ENCODE measurements around the gene SLC25A10.

SLC25A10 gene

DNA sequence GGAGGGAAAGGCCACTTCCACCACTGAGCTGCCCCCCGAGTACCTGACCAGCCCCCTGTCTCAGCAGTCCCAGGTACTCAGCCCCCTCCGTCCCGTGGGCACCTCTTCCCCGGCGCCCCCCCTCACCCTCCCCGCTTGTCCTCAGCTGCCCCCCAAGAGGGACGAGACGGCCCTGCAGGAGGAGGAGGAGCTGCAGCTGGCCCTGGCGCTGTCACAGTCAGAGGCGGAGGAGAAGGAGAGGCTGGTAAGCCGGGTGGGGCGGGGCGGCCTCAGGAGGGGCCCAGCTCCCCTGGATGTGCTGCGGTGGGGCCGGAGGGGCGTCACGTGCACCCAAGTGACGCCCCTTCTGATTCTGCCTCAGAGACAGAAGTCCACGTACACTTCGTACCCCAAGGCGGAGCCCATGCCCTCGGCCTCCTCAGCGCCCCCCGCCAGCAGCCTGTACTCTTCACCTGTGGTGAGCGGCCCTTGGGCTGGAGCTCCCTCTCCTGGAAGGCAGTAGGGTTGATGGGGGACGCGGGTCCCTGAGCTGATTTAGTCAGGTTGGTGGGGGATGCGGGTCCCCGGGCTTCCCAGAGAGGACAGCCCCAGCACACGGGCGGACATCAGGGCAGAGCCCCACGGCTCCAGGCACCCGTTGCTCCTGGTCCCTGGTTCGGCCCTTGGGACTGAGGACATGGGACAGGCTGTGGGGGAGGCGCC is 18.4 kb upstream of the SLC25A10 start:
- TF ChIP-seq, protein P1, sequence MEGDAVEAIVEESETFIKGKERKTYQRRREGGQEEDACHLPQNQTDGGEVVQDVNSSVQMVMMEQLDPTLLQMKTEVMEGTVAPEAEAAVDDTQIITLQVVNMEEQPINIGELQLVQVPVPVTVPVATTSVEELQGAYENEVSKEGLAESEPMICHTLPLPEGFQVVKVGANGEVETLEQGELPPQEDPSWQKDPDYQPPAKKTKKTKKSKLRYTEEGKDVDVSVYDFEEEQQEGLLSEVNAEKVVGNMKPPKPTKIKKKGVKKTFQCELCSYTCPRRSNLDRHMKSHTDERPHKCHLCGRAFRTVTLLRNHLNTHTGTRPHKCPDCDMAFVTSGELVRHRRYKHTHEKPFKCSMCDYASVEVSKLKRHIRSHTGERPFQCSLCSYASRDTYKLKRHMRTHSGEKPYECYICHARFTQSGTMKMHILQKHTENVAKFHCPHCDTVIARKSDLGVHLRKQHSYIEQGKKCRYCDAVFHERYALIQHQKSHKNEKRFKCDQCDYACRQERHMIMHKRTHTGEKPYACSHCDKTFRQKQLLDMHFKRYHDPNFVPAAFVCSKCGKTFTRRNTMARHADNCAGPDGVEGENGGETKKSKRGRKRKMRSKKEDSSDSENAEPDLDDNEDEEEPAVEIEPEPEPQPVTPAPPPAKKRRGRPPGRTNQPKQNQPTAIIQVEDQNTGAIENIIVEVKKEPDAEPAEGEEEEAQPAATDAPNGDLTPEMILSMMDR (IDR thresholded peaks at IDR 0.05; ENCODE audit: low read depth, low read length) = no peak
- no peak for DNase-seq (ENCODE audit: low read depth in 2 of 2)
- no peak overlapping the region for H3K4me3 ChIP-seq (replicated peaks in 1 of 2; ENCODE audit: low read depth in 2 of 2, low read length in 2 of 2)

DNA sequence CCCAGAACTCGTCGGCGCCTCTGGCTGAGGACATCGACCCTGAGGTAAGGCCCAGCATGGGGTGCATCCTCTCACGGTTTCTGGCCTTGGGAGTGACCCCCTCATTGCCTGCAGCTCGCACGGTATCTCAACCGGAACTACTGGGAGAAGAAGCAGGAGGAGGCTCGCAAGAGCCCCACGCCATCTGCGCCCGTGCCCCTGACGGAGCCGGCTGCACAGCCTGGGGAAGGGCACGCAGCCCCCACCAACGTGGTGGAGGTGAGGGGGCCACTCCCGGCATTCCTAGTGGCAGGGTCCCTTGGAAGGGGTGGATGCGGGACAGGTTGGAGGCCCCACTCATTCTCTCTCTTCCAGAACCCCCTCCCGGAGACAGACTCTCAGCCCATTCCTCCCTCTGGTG is 17.3 kb upstream of the SLC25A10 start:
- TF ChIP-seq, protein P1 (IDR thresholded peaks at IDR 0.05; ENCODE audit: low read depth, low read length) = no peak
- no peak overlapping the region for H3K4me3 ChIP-seq (replicated peaks in 1 of 2; ENCODE audit: low read depth in 2 of 2, low read length in 2 of 2)
- no peak for DNase-seq (ENCODE audit: low read depth in 2 of 2)

DNA sequence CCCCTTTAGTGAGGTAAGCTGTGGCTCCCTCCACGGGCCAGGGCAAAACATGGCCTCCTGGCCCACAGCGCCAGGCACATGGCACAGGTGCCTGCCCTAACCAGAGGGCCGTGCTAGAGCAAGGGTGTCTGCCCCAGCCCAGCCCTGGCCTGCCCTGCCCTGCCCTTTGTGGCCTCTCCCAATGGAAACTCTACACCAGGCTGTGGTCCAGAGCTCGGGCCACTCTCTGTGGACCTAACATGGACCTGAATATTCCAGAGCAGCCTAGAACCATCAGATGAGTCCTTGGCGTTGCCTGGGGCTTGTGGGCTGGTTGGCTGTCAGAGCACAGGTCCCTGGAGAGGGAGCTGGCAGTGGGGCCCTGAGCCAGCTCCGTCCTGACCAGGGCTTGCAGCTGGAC is 16.9 kb upstream of the SLC25A10 start:
- no peak for DNase-seq (ENCODE audit: low read depth in 2 of 2)
- TF ChIP-seq, protein P1 (IDR thresholded peaks at IDR 0.05; ENCODE audit: low read depth, low read length) = no peak
- no peak overlapping the region for H3K4me3 ChIP-seq (replicated peaks in 1 of 2; ENCODE audit: low read depth in 2 of 2, low read length in 2 of 2)

DNA sequence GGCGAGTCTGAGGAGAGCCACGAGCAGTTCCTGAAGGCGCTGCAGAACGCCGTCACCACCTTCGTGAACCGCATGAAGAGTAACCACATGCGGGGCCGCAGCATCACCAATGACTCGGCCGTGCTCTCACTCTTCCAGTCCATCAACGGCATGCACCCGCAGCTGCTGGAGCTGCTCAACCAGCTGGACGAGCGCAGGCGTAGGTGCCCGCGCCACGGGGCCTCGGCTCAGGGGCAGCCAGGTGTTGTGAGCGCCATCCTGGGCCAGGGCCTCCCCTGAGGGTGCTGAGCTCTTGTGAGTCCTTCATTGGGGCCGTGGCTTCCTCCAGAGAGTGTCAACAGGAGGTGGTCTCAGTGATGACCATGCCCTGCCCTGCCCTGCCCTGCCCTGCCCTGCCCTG is 16.3 kb upstream of the SLC25A10 start:
- no peak overlapping the region for H3K4me3 ChIP-seq (replicated peaks in 1 of 2; ENCODE audit: low read depth in 2 of 2, low read length in 2 of 2)
- no peak for DNase-seq (ENCODE audit: low read depth in 2 of 2)
- TF ChIP-seq, protein P1 (IDR thresholded peaks at IDR 0.05; ENCODE audit: low read depth, low read length) = no peak

DNA sequence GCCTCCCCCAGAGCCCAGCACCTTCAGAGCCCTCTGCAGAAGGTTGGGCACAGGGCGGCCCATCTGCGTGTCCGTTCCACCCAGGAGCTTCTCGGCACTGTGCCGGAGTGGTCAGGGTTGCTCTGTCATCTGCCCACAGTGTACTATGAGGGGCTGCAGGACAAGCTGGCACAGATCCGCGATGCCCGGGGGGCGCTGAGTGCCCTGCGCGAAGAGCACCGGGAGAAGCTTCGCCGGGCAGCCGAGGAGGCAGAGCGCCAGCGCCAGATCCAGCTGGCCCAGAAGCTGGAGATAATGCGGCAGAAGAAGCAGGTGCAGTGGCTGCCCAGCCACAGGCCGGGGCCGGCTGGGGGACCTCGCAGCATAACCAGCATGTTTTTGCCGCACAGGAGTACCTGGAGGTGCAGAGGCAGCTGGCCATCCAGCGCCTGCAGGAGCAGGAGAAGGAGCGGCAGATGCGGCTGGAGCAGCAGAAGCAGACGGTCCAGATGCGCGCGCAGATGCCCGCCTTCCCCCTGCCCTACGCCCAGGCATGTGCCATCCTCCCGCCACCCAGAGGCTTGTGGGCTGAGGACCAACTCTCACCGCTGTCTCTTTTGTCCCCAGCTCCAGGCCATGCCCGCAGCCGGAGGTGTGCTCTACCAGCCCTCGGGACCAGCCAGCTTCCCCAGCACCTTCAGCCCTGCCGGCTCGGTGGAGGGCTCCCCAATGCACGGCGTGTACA is 15.7 kb upstream of the SLC25A10 start:
- TF ChIP-seq, protein P1 (IDR thresholded peaks at IDR 0.05; ENCODE audit: low read depth, low read length) = no peak
- no peak overlapping the region for H3K4me3 ChIP-seq (replicated peaks in 1 of 2; ENCODE audit: low read depth in 2 of 2, low read length in 2 of 2)
- DNase-seq (ENCODE audit: low read depth in 2 of 2) = no peak

DNA sequence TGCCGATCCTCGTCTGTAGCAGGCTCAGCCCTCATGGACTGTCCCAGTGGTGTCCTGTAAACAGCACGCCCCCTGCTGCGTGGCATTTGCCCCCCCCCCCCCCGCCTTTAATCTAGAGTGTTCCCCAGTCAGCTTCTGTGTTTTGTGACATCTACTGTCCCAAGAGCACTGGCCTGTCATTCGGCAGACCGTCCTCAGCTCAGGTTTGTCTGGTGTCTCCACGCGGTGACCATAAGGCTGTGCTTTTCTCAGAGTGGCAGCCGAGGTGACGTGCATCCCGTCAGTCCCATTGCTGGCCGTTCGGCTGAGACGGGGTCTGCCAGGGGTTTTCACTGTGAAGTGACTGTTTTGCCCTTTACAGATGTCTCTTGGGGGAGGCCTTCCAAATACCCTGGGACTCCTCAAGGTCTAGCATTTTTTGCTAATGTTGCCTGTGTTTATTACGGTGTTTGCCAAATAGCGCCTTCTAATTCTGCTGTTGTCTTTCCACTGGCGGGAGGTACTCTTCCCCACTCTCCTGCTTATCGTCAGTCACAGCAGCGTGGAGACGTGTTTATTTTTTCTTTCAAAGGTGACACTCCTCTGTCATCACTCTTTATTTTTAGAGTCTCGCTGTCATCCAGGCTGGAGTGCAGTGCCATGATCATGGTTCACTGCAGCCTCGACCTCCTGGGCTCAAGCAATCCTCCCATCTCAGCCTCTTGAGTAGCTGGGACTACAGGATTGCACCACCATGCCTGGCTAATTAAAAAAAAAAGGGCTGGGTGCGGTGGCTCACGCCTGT is 14.6 kb upstream of the SLC25A10 start:
- TF ChIP-seq, protein P1 (IDR thresholded peaks at IDR 0.05; ENCODE audit: low read depth, low read length) = no peak
- no peak overlapping the region for H3K4me3 ChIP-seq (replicated peaks in 1 of 2; ENCODE audit: low read depth in 2 of 2, low read length in 2 of 2)
- DNase-seq (ENCODE audit: low read depth in 2 of 2) = no peak
